ENCODE results near the gene DLG2.

- TF ChIP-seq CTCF (IDR thresholded peaks at IDR 0.05) (no peak), POLR2AphosphoS5 (IDR thresholded peaks at IDR 0.05) (no peak)
These were observed 1371.7 kb downstream of the DLG2 start for GRCh38 chr11:84255483-84255882.
